IMR-90 (cell line): ENCODE measurements around the gene PLPP4. TPM values are rescaled to one million over a fixed set of nuclear protein-coding genes. Genes with fewer than 3 reads are reported as not detected.

ENCODE experiments used
- ATAC-seq: fragments of 200-7000 bp; cut with Tn5 transposase; 2 replicates; pipeline ENCODE4 v1.9.1; 2020; ENCODE audit warnings: low read depth, mild to moderate bottlenecking, moderate library complexity
- BruUV-seq: library from RNA; stranded (reverse); fragments of 400-500 nt; replicated peaks from 2 replicates; lab custom pipeline; 2021; lab: Mats Ljungman, UMichigan
- CTCF ChIA-PET: fragments of 300-600 bp; formaldehyde crosslinking; extraction: SDS; loops from one replicate; lab custom pipeline; 2021; ENCODE audit warnings: antibody characterized with exemption; lab: Yijun Ruan, JAX
- POLR2A ChIA-PET: fragments of 300-600 bp; sonication (Branson Sonifier 250); formaldehyde crosslinking; loops from one replicate; lab custom pipeline; 2022; ENCODE audit warnings: antibody characterized with exemption; ENCODE audit not compliant: unreplicated experiment; lab: Charles Lee
- DNase-seq: peaks from one replicate; pipeline ENCODE4 v3.0.0; 2013
- H2AFZ ChIP-seq: replicated peaks from 2 replicates; pipeline ENCODE3; 2013; ENCODE audit warnings: low read length, mild to moderate bottlenecking; ENCODE audit not compliant: poor library complexity
- H2AK5ac ChIP-seq: 2 replicates; pipeline ENCODE4 v1.6.1; 2013; ENCODE audit warnings: low read depth, low read length, inconsistent platforms
- H2AK9ac ChIP-seq: replicated peaks from 2 replicates; pipeline ENCODE3; 2013; ENCODE audit warnings: mild to moderate bottlenecking, low read depth, low read length, moderate library complexity; ENCODE audit not compliant: poor library complexity
- H2BK120ac ChIP-seq: 2 replicates; pipeline ENCODE4 v1.6.1; 2013; ENCODE audit warnings: low read depth, low read length, inconsistent platforms
- H2BK15ac ChIP-seq: 3 replicates; pipeline ENCODE4 v1.6.1; 2013; ENCODE audit warnings: low read depth, low read length, inconsistent platforms
- H2BK20ac ChIP-seq: 2 replicates; pipeline ENCODE4 v1.6.1; 2013; ENCODE audit warnings: low read depth, mild to moderate bottlenecking, inconsistent platforms, low read length, moderate library complexity
- H2BK5ac ChIP-seq: 2 replicates; pipeline ENCODE4 v1.6.1; 2013; ENCODE audit warnings: mild to moderate bottlenecking, low read depth, low read length, inconsistent platforms; ENCODE audit not compliant: poor library complexity, severe bottlenecking
- H3K14ac ChIP-seq: replicated peaks from 2 replicates; pipeline ENCODE4 v1.6.1; 2013; ENCODE audit warnings: low read depth, low read length, inconsistent platforms
- H3K18ac ChIP-seq: 2 replicates; pipeline ENCODE4 v1.6.1; 2013; ENCODE audit warnings: low read depth, low read length, control low read depth
- H3K23ac ChIP-seq: 2 replicates; pipeline ENCODE4 v1.6.1; 2013; ENCODE audit warnings: low read depth, low read length, inconsistent platforms
- H3K27ac ChIP-seq: 2 replicates; pipeline ENCODE4 v1.5.1; 2013; ENCODE audit warnings: mild to moderate bottlenecking, control low read depth, low read length; ENCODE audit not compliant: insufficient read depth
- H3K27me3 ChIP-seq: 2 replicates; pipeline ENCODE4 v1.6.1; 2013; ENCODE audit warnings: low read length; ENCODE audit not compliant: control insufficient read depth, insufficient read depth
- H3K36me3 ChIP-seq: 2 replicates; pipeline ENCODE4 v1.6.1; 2013; ENCODE audit warnings: low read length, mixed read lengths; ENCODE audit not compliant: control insufficient read depth, insufficient read depth
- H3K4ac ChIP-seq: 2 replicates; pipeline ENCODE4 v1.6.1; 2013; ENCODE audit warnings: low read depth, low read length, inconsistent platforms
- H3K4me1 ChIP-seq: 2 replicates; pipeline ENCODE4 v1.6.1; 2013; ENCODE audit warnings: low read length, mixed read lengths; ENCODE audit not compliant: control insufficient read depth, insufficient read depth
- H3K4me2 ChIP-seq: 2 replicates; pipeline ENCODE4 v1.6.1; 2013; ENCODE audit warnings: low read depth, mild to moderate bottlenecking, control low read depth, low read length, moderate library complexity
- H3K4me3 ChIP-seq: 2 replicates; pipeline ENCODE4 v1.5.1; 2013; ENCODE audit warnings: low read depth, mild to moderate bottlenecking, control low read depth, low read length, moderate library complexity; ENCODE audit not compliant: insufficient read depth
- H3K56ac ChIP-seq: 2 replicates; pipeline ENCODE4 v1.6.1; 2013; ENCODE audit warnings: low read length, inconsistent platforms; ENCODE audit not compliant: insufficient read depth; ENCODE audit errors: extremely low read depth
- H3K79me1 ChIP-seq, 2 experiments: 2 replicates each; pipeline ENCODE4 v1.6.1; 2013; ENCODE audit warnings: low read length in 2 of 2, inconsistent platforms in 1 of 2, low read depth in 1 of 2
- H3K9ac ChIP-seq: 2 replicates; pipeline ENCODE4 v1.6.1; 2013; ENCODE audit warnings: low read depth, low read length, control low read depth
- H3K9me1 ChIP-seq: 2 replicates; pipeline ENCODE4 v1.6.1; 2013; ENCODE audit warnings: low read length, inconsistent platforms; ENCODE audit not compliant: insufficient read depth
- H3K9me3 ChIP-seq: 2 replicates; pipeline ENCODE4 v1.6.1; 2013; ENCODE audit warnings: low read length; ENCODE audit not compliant: control insufficient read depth, insufficient read depth
- H4K20me1 ChIP-seq: 2 replicates; pipeline ENCODE4 v1.6.1; 2013; ENCODE audit warnings: low read length, inconsistent platforms; ENCODE audit not compliant: insufficient read depth
- H4K5ac ChIP-seq: 2 replicates; pipeline ENCODE4 v1.6.1; 2013; ENCODE audit warnings: mild to moderate bottlenecking, low read depth, low read length, control low read depth
- H4K8ac ChIP-seq, 2 experiments: 2 replicates each; pipeline ENCODE4 v1.6.1; 2013; ENCODE audit warnings: low read depth in 2 of 2, low read length in 2 of 2, control low read depth in 1 of 2, inconsistent platforms in 1 of 2
- H4K91ac ChIP-seq: 2 replicates; pipeline ENCODE4 v1.6.1; 2013; ENCODE audit warnings: low read depth, low read length, inconsistent platforms; ENCODE audit not compliant: insufficient read depth
- BHLHE40 ChIP-seq: fragments of 150-350 bp; IDR thresholded peaks from 2 replicates; pipeline ENCODE4 v1.6.1; 2016; ENCODE audit warnings: mild to moderate bottlenecking, low read depth, low read length
- CEBPB ChIP-seq: IDR thresholded peaks from 2 replicates; pipeline ENCODE4 v1.6.1; 2012; ENCODE audit warnings: low read depth, low read length, improper control_type of control experiment
- CHD1 ChIP-seq: IDR thresholded peaks from 2 replicates; pipeline ENCODE4 v1.6.1; 2012; ENCODE audit warnings: low read depth, low read length, improper control_type of control experiment
- FOS ChIP-seq: fragments of 150-350 bp; IDR thresholded peaks from 2 replicates; pipeline ENCODE4 v1.6.1; 2016; ENCODE audit warnings: low read depth, low read length
- MAFK ChIP-seq: IDR thresholded peaks from 2 replicates; pipeline ENCODE4 v1.6.1; 2012; ENCODE audit warnings: low read depth, low read length, improper control_type of control experiment
- MAZ ChIP-seq: IDR thresholded peaks from 2 replicates; pipeline ENCODE4 v1.6.1; 2012; ENCODE audit warnings: low read depth, mild to moderate bottlenecking, low read length, improper control_type of control experiment, moderate library complexity, borderline replicate concordance
- MXI1 ChIP-seq: IDR thresholded peaks from 2 replicates; pipeline ENCODE4 v1.6.1; 2012; ENCODE audit warnings: low read depth, mild to moderate bottlenecking, low read length, moderate library complexity, borderline replicate concordance
- NFE2L2 ChIP-seq: fragments of 150-350 bp; IDR thresholded peaks from 2 replicates; pipeline ENCODE4 v1.6.1; 2016; ENCODE audit warnings: low read depth, mild to moderate bottlenecking, low read length
- POLR2A ChIP-seq: IDR thresholded peaks from 2 replicates; pipeline ENCODE4 v1.6.1; 2012; ENCODE audit warnings: mild to moderate bottlenecking, low read depth, low read length
- RAD21 ChIP-seq: IDR thresholded peaks from 2 replicates; pipeline ENCODE4 v1.6.1; 2012; ENCODE audit warnings: low read length, improper control_type of control experiment
- RCOR1 ChIP-seq: IDR thresholded peaks from 2 replicates; pipeline ENCODE4 v1.6.1; 2012; ENCODE audit warnings: mild to moderate bottlenecking, low read length, improper control_type of control experiment; ENCODE audit not compliant: insufficient replicate concordance
- RFX5 ChIP-seq: IDR thresholded peaks from 2 replicates; pipeline ENCODE4 v1.8.0; 2012; ENCODE audit warnings: low read depth, mild to moderate bottlenecking, low read length, moderate library complexity
- SMC3 ChIP-seq: fragments of 150-350 bp; IDR thresholded peaks from 2 replicates; pipeline ENCODE4 v1.6.1; 2016; ENCODE audit warnings: low read depth, mild to moderate bottlenecking, antibody characterized with exemption, low read length, moderate library complexity
- WGBS, 2 experiments: methylation state at CpG; one replicate each; pipeline versions ENCODE4 v1.1.5 to v1.1.7; 2013; ENCODE audit warnings: missing lambda C conversion rate in 2 of 2; ENCODE audit not compliant: insufficient read length in 1 of 2; ENCODE audit errors: extremely low coverage in 2 of 2; 5-methylcytosine and 5-hydroxymethylcytosine counted together
- dilution Hi-C: fragments of 300-500 bp; cut with HindIII; formaldehyde crosslinking; loops from one replicate; pipeline ENCODE4 v1.14.3; 2018; ENCODE audit warnings: low sequenced_read_pairs; ENCODE audit not compliant: unreplicated experiment
- in situ Hi-C: fragments of 300-500 bp; cut with MboI; formaldehyde crosslinking; loops from 3 replicates; pipeline ENCODE4 v1.14.3; 2019; ENCODE audit warnings: low sequenced_read_pairs, inconsistent platforms, mixed read lengths
- intact Hi-C: fragments of 100-400 bp; cut with micrococcal nuclease; formaldehyde crosslinking; loops from 2 replicates; pipeline ENCODE4 v1.10.0; 2022
- polyA plus RNA-seq, 3 experiments: library from polyadenylated mRNA; depleted of rRNA; stranded (reverse); fragments of >200 nt; gene quantifications; 2 replicates each; pipeline ENCODE4 v1.2.3, GENCODE V29; 2012; ENCODE audit warnings: low replicate concordance in 1 of 3
- total RNA-seq: library from RNA; depleted of rRNA; stranded (reverse); fragments of >200 nt; gene quantifications from 2 replicates; pipeline ENCODE4 v1.2.3, GENCODE V29; 2012
- TF ChIP-seq, protein P1 (sequence below): conservative IDR thresholded peaks from 2 replicates; pipeline ENCODE4 v1.5.1; 2012; ENCODE audit warnings: mild to moderate bottlenecking, low read depth, low read length, improper control_type of control experiment
- TF ChIP-seq, protein P2 (sequence below): fragments of 150-350 bp; IDR thresholded peaks from 2 replicates; pipeline ENCODE4 v1.6.1; 2017; ENCODE audit warnings: mild to moderate bottlenecking, antibody characterized with exemption, low read length, low read depth
- TF ChIP-seq, protein P3 (sequence below): fragments of 150-350 bp; IDR thresholded peaks from 2 replicates; pipeline ENCODE4 v1.6.1; 2016; ENCODE audit warnings: low read depth, mild to moderate bottlenecking, low read length, moderate library complexity, borderline replicate concordance

Gene PLPP4
- total and polyA plus RNA-seq, 2 of the 4 experiments (the other 2 are of a cell fraction): 0.18 to 0.60 TPM

DNA sequence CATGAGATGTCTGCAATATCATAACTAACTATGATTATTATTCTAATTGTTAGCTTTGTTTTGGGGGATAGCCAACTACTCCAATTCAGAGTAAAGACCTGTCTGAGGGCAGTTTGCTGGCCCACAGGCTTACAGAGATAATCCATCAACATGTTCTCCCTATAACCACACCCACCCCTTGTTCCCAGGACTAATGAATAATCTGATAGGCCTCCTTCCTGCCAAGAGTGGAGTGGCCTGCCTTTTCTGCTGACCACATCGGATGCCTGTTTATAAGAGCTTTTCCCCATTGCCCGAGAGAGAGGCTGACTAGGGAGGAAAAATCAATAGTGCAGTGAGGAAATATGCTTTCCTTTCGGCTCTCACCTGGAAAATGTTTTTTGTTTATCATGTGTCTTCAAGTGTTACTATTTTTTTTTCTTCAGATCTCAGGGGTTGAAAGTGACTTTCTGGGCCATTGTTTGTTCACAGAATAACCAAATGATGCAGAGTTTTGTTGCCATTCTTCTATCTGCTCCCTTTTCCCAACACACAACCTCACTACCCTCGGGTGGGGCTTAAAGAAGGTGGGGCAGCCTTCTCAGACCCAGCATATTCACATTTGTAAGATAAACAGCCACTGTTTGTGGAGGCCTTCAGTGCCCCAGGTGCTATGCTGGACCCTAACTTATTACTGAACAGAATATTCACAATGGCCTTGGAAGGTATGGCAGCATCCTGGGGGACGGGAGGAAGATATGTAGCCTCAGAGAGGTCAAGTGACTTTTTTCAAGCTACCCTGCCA, 38.4 kb downstream of the PLPP4 start:
- no peak for TF ChIP-seq NFE2L2
- no peak for TF ChIP-seq CHD1
- TF ChIP-seq MAFK: no peak
- TF ChIP-seq SMC3: no peak
- TF ChIP-seq RFX5: no peak
- no peak for TF ChIP-seq MAZ
- TF ChIP-seq BHLHE40: no peak
- TF ChIP-seq FOS: no peak
- TF ChIP-seq, protein P1, sequence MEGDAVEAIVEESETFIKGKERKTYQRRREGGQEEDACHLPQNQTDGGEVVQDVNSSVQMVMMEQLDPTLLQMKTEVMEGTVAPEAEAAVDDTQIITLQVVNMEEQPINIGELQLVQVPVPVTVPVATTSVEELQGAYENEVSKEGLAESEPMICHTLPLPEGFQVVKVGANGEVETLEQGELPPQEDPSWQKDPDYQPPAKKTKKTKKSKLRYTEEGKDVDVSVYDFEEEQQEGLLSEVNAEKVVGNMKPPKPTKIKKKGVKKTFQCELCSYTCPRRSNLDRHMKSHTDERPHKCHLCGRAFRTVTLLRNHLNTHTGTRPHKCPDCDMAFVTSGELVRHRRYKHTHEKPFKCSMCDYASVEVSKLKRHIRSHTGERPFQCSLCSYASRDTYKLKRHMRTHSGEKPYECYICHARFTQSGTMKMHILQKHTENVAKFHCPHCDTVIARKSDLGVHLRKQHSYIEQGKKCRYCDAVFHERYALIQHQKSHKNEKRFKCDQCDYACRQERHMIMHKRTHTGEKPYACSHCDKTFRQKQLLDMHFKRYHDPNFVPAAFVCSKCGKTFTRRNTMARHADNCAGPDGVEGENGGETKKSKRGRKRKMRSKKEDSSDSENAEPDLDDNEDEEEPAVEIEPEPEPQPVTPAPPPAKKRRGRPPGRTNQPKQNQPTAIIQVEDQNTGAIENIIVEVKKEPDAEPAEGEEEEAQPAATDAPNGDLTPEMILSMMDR: no peak
- no peak for TF ChIP-seq POLR2A
- no peak for TF ChIP-seq MXI1
- TF ChIP-seq, protein P2, sequence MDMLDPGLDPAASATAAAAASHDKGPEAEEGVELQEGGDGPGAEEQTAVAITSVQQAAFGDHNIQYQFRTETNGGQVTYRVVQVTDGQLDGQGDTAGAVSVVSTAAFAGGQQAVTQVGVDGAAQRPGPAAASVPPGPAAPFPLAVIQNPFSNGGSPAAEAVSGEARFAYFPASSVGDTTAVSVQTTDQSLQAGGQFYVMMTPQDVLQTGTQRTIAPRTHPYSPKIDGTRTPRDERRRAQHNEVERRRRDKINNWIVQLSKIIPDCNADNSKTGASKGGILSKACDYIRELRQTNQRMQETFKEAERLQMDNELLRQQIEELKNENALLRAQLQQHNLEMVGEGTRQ: no peak
- TF ChIP-seq CEBPB: no peak
- TF ChIP-seq RCOR1: no peak
- TF ChIP-seq, protein P3, sequence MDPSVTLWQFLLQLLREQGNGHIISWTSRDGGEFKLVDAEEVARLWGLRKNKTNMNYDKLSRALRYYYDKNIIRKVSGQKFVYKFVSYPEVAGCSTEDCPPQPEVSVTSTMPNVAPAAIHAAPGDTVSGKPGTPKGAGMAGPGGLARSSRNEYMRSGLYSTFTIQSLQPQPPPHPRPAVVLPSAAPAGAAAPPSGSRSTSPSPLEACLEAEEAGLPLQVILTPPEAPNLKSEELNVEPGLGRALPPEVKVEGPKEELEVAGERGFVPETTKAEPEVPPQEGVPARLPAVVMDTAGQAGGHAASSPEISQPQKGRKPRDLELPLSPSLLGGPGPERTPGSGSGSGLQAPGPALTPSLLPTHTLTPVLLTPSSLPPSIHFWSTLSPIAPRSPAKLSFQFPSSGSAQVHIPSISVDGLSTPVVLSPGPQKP: no peak
- no peak for TF ChIP-seq RAD21
- no peaks in the 10 kb centered on the region for H3K79me1 ChIP-seq
- no peak overlapping the region for H3K18ac ChIP-seq
- CTCF ChIA-PET: no interaction called here
- H3K23ac ChIP-seq: no peak overlapping the region
- no peak overlapping the region for H3K14ac ChIP-seq
- no peaks in the 10 kb centered on the region for H3K36me3 ChIP-seq
- no peak overlapping the region for H2BK15ac ChIP-seq
- no peak overlapping the region for H4K5ac ChIP-seq
- H3K56ac ChIP-seq: no peak overlapping the region
- H4K8ac ChIP-seq: no peak overlapping the region
- H3K4me3 ChIP-seq: no peak overlapping the region
- WGBS, 2 experiments: 10% methylated on average over 2 of the region's 5 CpGs; no CpG with 5 or more reads in 1 of the 2 experiments
- H3K9ac ChIP-seq: no peak overlapping the region
- H2BK20ac ChIP-seq: no peak overlapping the region
- H3K4me1 ChIP-seq: no peaks in the 10 kb centered on the region
- H4K91ac ChIP-seq: no peak overlapping the region
- H2AFZ ChIP-seq: no peak overlapping the region
- in situ Hi-C loops: no loop called here
- no peak overlapping the region for H2BK120ac ChIP-seq
- H3K4ac ChIP-seq: no peak overlapping the region
- no peak overlapping the region for H2BK5ac ChIP-seq
- POLR2A ChIA-PET: no interaction called here
- dilution Hi-C loops: no loop called here
- H3K9me1 ChIP-seq: no peaks in the 10 kb centered on the region
- no peak overlapping the region for H3K4me2 ChIP-seq
- H3K27me3 ChIP-seq: no peaks in the 10 kb centered on the region
- intact Hi-C loops: no loop called here
- H2AK5ac ChIP-seq: no peak overlapping the region
- no peaks in the 10 kb centered on the region for H4K20me1 ChIP-seq
- H3K9me3 ChIP-seq: peaks cover 17% of the 10 kb centered on the region; the same call in 1 of the 2 replicates
- H2AK9ac ChIP-seq: no peak overlapping the region
- ATAC-seq: no peak
- no TSS peak for BruUV-seq
- no peak for DNase-seq
- no peak overlapping the region for H3K27ac ChIP-seq
